Measurements from ENCODE around the gene ITGB1BP1.

The ITGB1BP1 gene

DNA sequence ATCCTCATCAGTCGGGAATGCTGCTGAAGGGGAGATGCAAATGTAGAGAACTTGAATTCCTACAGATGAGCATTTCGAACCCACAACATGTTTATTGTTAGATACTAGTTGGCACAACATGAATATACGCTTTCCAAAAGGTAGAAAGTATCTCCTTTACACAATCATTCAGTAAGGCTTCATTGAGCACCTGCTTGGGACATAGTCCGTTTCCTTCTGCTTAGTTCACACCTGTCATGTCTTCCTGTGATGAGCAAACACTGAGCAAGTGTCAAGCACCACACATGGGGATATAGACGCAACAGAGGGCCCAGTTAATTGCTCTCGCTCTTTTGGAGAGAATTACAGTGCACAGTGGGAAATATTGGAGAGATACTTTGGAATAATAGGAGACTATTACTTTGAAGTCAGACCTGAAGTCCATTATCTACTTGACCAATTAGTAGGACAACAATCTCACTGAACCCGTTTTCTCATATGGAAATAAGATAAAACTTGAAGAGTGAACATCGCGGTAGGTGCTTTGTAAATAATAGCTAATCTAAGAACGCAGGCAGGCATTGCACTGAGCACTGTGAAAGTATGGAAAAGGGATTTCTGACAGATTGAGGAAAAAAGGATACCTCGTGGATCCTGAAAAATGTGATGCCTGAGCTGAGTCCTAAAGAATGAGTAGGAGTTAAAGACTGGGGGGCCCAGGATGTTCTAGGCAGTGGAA lies 1.3 kb upstream of the ITGB1BP1 start:
- no peak for DNase-seq

DNA sequence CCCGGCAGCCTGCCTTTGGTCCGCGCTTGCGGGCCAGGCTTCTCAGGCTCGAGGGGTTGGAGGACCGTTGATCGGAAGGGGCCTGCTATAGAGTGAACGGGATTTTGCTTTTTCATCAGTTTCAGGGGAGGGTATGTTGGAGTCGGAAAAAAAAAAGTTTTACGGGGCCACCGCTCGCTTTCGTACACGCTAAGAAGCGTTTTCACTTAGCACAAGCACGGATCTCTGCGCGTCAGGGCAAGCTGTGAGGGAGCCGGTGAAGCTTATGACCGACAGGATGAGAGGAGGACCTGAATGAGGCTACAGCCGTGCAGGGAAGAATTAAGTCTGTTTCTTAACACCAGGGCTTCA lies 569 bp upstream of the ITGB1BP1 start:
- peak; percentile 48 for DNase-seq

DNA sequence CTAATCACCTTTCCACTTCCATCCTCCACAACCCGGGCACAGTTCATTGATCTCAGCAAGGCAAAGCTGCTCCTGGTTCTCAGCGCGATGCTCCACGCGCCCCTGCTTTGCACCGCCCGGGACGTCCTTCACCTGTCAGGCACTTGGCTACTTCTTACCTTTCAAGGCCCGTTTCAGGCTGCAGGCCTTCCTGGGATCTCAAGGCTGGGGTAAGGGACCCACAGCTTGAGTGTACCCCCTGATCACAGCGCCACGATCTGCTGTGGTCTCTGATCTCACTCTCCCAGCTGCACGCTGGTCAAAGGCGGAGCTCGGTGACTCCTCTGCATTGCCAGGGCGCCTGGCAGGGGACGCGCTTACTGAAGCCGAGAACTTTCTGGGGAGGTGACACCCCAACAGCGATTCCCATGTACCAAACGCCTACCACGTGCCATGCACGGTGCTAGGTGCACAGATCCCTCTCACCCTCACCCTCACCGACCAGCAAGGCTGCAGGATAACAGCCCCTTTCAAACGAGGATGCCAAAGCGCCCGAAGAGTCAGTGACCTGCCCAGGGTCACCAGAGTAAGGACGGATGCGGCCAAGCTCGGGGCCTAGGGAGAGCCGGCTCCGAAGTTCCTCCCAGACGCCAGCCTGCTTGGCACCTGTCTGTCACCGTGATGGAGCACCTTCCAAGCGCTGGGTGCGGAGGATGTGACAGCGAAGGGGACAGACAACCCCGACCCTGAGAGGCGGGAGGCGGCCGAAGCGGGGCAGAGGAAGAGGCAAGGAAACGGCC lies 818 bp downstream of the ITGB1BP1 start:
- DNase-seq = peak; percentile 55

DNA sequence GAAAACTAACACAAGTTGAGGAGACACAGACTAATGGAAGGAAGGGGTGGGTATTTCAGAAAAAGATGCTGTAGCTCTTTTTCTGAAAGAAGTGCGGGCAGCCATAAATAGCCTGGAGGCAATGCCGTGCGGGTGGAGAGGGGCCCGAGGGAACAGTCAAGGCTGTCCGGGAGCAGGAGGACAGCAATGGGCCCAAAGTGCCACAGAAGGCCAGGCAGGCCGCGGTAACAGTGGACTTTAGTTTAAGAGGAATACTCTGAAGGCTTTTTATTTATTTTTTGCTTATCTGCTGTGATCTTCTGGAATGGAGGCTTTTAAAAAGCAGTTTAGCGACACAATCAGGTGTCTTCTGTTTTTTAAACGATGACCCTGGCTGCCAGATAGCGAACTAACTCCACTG lies 2.8 kb downstream of the ITGB1BP1 start:
- no peak for DNase-seq

DNA sequence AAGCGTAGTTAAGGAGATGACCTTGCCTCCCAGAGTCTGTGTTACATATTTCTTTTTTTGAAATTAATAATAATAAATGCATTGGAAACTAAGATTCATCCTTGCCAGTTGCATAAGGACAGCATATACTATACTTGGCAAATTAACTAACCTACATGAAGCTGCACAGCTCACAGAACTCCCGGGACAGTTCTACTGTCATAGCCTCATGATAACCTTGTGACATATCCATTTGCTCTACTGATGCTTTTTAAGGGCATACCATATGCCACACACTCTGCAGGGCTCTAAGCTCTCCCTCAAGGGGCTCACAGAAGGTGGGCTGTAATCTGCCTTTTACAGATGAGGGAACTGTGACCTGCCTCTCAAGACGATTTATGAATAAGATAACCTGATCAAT lies 3.8 kb downstream of the ITGB1BP1 start:
- DNase-seq = peak; percentile 74

DNA sequence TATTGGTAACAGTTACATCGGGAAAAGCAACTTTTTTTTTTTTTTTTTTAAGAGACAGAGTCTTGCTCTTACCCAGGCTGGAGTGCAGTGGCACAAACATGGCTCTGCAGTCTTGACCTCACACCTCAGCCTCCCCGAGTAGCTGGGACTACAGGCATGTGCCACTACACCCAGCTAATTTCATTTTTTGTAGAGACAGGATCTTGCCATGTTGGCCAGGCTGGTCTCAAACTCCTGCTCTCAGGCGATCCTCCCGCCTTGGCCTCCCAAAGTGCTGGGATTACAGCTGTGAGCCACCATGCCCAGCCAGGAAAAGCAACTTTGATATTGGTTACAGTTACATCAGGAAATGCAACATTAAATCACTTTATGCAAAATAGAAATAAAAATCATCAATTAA lies 4.6 kb downstream of the ITGB1BP1 start:
- DNase-seq = no peak

DNA sequence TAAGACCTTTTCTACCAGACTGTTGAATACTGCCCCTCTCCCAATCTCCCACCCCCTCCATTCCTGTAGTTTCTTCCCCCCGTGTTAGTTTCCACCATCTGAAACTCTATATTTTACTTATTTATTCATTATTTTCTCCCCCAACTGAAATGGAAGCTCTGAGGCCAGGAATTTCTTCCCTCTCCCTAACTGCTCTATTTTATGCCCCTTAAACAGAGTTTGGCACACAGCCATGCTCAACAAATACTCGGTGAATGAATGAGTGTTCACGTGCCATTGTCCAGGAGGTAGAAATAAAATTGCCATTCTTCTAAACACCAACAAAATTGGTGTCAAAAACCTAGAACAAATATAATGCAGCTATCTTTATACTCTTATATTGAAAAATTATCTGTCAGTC lies 5.6 kb downstream of the ITGB1BP1 start:
- no peak for DNase-seq

DNA sequence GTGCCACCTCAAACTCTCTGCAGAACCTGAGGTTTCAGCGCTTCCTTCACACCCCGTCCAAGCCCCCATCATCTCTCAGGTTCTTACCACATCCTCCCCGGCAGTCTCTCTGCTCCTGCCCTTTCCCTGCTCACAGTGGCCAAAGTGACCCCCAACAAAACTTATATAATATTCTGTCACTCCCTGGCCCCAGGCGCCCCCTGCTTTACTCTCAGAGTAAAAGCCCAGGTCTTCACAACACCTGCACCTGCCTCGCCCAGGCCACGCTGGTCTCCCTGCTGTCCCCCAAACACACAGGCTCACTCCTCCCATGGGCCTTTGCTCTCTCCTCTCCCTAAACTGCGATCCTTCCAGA lies 6.4 kb downstream of the ITGB1BP1 start:
- DNase-seq = no peak

DNA sequence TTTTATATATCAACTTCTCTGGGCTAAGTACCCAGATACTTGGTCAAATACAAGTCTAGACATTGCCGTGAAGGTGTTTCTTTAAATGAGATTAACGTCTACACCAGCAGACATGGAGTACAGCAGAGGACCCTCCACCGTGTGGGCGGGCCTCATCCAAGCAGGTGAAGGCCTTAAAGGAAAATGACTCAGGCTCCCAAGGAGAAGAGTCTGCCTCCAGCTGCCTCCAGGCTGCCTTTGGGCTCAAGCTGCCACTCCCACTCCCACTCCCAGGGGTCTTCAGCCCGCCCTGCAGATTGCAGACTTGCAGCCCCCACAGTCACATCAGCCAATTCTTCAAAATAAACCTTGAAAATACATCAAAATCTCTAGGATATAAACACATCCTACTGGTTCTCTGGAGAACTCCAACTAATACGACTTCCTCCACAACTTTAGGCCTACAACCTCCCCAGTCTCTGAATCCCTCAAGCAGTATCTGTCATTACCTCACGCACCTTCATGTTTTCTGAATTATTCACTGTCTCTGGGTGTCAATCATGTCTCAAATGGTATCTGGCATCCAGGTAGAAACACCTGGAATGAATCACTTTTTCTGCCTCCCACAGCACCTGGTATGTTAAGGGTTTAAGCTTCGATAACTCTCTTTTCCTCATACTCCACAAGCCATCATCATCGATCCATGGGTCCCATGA lies 6.9 kb downstream of the ITGB1BP1 start:
- no peak for DNase-seq

DNA sequence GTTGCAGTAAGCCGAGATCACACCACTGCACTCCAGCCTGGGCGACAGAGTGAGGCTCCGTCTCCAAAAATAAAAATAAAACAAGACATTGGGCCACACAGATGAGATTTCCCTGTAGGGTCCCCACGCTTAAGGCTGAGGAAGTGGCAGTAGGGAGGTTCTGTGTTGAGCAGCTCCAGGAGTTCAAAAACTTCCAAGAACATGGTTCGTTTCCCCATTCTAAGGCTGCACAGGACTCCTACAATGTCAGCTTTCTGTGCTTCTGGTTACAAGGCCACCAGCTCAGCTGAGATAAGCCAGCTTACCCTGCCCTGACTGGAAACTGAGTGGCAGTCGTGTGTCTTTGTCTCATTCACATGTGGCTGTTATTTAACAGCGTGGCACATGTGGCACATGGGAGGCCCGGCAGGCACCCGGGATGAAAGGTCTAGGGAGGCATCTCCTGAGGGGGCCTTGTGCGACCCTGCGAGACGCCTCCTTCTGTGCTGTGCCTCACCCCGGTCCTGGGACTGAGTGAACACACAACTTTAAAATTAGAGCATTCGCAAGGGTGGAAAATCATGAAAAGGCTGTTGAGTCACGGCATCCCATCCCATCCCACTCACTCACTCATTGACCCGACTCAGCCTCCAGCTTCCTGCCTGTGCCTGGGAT lies 7.7 kb downstream of the ITGB1BP1 start:
- DNase-seq = peak; percentile 77

DNA sequence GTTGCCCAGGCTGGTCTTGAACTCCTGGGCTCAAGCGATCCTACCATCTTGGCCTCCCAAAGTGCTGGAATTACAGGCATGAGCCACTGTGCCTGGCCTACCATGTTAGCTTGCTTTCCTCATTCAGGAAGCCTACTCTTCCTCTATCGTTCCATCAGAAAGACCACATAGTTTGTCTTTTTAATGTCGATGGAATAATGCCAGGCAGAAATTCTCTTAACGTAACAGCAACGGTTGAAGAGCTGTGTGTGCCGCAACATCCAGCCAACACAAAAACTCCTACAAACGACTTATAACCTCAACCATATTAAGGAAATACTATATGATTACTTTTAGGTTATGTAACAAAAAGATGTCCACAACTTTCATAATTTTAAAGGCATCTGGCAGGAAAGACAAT lies 10.5 kb downstream of the ITGB1BP1 start:
- no peak for DNase-seq

DNA sequence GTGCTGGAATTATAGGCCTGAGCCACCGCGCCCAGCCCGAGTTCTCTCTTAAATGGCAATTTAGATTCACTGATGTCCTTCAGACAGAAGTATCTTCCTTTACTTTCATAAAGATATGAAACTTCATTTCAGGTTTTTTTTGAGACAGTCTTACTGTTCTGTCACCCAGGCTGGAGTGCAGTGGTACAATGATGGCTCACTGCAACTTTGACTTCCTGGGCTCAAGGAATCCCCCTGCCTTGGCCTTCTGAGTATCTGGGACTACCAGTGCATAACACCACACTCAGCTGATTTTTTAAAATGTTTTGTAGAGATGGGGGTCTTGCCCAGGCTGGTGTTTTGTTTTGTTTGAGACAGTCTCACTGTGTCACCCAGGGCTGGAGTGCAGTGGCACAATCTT lies 13.2 kb downstream of the ITGB1BP1 start:
- no peak for DNase-seq

DNA sequence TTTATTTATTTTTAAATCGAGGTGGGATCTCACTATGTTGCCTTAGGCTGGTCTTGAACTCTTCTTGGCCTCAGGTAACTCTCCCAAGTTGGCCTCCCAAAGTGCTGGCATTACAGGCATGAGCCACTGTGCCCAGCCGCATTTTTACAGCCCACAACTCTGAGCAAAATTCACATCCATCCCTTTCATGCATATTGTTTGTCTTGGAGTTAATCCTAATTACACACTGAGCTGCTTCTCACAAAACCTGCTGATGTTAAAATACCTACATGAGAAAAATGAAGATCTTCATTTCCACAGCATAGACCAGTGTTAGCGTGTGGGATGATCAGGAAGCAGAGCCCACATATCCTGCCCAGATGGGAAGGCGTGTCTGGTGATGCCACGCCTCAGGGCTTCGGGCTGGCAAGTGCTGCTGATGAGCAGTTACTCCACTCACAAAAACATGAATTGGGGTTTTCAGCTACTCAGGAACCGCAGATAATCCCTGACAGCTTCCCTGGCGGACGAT lies 14.6 kb downstream of the ITGB1BP1 start:
- peak; percentile 29 for DNase-seq

DNA sequence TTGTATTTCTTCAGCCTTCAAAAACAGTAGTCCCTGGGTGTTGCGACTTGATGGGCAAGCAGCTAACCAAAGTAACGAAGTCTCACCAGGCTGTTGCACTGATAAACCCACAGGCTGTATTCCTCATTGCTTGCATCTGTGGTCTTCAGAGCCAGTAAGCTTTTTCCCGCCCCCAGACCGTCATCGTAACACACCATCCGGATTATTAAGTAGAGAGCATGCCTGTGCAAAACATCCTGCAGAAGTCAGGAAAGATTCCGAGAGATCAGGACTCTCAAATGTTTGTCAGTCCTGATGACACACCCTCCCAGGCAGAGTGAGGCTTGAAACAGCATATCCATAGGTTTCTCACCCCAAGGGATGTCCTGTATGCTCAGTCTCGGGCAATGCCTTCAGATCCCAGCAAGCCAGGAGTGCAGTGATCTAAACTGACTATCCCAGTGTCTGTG lies 15.9 kb downstream of the ITGB1BP1 start:
- no peak for DNase-seq

DNA sequence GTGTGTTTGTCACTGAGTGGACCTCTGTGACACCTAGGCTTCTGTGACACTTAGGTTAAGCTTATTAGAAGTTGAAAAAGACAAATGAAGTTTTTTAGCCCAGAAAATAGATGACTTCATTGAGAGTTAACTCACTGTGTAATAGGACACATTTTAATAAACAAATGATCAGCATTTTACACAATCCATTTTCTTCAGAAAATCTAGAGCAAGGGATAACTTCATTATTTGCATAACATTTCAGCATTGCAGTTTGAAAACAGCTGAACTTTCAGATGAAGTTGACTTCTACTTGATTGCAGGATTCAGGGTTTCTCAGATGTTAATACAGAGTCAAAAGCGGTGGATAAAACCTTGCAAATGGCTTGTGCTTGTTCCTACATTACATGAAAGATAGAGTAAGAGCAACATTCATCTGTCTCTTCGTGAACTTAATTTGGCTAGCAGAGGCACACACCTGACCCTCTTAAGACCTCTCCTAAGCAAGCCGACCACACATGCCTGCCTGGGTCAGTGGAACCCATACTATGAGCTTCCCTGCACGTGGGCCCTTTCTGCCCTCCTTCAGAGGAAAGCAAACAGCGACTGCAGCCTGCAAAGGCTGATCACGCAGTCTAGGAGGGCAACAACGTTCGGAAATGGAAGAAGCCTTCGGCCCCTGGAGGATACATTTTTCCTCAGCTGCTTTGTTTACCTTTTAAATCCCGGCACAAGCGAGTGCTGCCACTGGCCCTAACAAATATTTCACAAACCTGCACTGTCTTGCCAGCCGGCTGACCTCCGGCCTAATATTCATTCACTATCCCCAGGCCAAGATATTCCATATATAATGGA lies 16.6 kb downstream of the ITGB1BP1 start:
- no peak for DNase-seq

DNA sequence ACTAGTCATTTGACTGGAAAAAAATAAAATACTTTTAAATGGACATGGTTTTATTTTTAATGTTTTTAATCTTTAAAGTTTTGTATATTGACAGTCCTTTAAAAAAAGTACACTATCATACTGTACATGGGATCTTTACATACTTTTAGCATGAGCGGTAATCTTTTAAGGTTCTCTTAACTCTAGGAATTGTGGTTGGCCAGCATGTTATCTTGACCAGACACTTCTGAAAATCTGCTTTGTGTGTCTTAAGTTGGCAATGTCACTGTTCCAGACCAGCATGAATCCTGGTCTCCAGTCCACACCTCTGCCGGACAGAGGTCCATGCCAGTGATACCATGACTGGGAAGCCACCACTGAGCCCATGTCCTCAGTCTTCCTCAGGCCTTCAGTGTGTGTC lies 17.7 kb downstream of the ITGB1BP1 start:
- no peak for DNase-seq

DNA sequence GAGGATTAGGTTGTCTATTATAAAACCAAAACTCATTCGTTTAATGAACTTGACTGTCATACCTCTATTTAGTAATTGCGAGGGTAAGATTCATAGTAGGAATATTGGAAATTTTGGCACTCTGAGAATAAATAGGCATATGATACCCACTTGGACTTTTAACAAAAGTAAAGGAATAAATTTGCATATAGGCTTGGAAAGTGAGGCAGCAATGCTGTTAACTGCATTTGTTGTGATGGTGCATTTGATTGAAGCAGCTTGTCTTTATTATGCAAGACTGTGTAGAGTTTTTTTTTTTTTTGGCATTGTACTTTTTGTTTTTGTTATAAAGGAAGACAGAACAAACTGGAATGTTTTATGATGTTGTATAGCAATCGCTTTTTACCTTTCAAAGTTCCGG lies 18.9 kb downstream of the ITGB1BP1 start:
- DNase-seq = no peak

DNA sequence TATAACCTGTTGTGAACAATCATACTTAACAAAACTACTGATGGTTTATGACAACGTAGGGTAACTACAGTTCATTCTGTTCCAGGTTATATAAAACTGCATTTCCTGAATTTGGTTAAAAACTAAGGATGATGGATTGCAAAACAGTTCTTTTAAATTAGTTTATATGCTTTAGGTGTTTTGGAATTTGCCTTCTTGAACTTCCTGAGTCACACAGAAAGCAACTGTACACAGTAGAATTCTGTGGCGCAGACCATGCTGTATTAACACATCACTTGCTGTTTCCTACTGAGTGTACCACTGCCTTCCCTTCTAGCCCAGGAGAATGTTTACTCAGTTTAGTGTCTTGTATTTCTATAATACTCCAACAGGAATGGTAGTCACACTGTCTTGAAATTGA lies 19.4 kb downstream of the ITGB1BP1 start:
- no peak for DNase-seq

DNA sequence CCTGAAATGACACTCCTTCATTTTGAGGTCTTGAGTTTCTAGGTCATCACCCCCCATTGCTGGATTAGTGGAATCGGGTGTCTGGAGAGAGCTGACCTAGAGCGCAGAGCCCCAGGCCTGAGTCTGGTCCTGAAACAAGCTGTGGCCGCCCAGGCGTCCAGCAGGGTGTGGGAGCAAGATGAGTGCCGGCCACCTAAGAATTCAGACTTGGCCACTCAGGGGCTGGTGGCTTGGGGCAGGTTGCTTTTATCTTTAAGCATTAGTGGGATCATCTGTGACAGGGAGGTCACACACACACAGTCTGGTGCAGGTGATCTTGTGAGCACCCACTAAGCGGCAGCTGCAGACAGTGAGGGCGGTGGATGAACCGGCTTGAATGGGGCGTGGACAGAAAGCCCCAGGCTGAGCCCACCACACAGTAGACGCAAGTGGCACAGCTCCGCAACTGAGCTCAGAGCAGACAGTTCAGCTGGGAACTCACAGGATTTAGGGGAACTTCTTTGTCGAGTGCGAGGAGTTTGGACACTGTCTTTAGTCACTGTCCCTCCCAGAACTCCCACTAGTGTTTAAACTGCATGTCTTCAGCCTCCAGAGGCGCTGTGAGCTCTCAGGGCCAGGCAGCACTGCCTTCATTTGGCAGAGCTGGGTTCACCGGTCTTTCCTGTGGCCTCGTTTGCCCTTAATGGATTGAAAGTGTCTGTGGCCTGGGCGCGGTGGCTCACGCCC lies 21.5 kb downstream of the ITGB1BP1 start:
- no peak for DNase-seq

DNA sequence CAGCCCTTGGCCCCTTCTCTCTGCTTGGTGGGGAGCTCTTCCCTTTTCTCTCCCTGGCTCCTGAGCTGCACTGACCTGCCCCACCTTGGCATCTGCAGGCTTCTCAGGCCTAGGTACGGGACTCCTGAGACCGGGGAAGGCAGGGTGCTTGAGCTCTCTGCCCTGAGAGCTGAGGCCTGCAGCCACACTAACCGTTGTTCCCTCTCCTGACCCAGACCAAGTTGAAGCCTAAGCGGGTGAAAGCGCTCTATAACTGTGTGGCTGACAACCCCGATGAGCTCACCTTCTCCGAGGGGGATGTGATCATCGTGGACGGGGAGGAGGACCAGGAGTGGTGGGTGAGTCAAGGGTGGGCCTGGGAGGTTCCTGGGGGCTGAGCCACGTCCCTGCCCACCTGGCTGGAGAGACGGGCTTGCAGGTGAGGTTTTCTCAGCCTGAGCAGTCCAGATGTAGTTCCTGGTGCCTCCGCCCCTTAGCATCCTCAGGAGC lies 22.2 kb downstream of the ITGB1BP1 start:
- DNase-seq = no peak

DNA sequence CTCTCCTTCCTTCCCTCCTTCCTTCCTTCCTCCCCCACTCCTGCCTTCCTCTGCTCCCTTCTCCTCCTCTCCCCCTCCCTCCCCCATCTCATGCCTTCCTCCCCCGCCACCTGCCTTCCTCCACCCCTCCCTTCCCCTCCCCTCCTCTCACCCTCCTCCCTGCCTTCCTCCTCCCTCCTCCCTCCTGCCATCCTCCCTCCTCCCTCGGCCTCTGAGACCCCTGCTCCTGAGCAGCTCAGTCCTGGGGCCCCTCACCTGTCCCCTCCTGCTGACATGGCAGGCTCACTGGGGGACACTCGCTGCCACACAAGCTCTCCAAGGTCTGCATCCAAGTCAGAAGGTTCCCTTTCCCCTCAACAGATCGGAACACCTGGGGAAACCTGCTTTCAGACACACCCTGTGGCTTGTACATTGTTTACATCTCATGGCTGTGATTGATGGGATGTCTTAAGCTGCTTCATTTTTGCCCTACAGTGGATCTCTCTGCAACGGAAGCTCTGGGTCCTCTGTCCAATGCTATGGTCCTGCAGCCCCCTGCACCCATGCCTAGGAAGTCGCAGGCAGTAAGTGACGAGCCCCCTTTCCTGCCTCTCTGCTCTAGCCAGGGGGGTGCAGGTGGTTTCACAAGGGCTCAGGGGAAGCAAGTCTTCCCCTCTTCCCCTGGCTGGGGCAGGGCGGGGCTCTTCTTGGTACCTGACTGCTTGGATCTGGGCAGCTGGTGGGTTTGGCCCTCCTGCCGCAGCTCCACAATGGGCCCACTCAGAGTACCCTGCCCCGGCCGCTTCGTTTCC lies 22.9 kb downstream of the ITGB1BP1 start:
- no peak for DNase-seq

Measured in inflammatory macrophage treated with lipopolysaccharide for 4 hours (primary cell).